ENCODE measurements around the gene RAD51B. TPM values are rescaled to one million over a fixed set of nuclear protein-coding genes. Genes with fewer than 3 reads are reported as not detected.
A peak's percentile ranks its signal among the peaks of the same experiment; 100 is the strongest.

The RAD51B gene
- total and polyA plus RNA-seq, 4 experiments from 2014 or later = 22.0 to 35.7 (median 31.4) TPM

DNA sequence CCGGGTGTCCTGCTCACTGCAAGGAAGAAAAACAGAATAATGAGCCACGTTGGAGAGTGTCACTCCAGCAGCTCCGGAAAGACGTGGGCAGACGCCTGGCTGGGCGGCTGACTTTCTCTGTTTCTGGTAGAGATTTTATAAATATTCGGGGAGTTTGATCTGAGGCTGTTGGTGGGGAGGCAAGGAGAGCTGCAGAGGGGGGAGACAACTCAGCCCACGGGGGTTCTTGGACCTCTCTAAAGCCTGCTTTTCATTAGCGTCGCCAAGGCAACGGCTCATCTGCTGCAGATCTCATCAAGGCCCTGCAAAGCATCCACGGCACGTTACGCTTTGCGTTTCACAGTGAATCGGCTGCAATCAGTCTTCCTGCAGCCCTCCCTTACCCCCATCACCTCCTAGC is 766.1 kb downstream of the RAD51B start:
- H3K4me3 Mint-ChIP-seq = no peak overlapping the region
- no peak for DNase-seq
- CTCF ChIA-PET (ENCODE audit: partially characterized antibody) = no interaction called here

DNA sequence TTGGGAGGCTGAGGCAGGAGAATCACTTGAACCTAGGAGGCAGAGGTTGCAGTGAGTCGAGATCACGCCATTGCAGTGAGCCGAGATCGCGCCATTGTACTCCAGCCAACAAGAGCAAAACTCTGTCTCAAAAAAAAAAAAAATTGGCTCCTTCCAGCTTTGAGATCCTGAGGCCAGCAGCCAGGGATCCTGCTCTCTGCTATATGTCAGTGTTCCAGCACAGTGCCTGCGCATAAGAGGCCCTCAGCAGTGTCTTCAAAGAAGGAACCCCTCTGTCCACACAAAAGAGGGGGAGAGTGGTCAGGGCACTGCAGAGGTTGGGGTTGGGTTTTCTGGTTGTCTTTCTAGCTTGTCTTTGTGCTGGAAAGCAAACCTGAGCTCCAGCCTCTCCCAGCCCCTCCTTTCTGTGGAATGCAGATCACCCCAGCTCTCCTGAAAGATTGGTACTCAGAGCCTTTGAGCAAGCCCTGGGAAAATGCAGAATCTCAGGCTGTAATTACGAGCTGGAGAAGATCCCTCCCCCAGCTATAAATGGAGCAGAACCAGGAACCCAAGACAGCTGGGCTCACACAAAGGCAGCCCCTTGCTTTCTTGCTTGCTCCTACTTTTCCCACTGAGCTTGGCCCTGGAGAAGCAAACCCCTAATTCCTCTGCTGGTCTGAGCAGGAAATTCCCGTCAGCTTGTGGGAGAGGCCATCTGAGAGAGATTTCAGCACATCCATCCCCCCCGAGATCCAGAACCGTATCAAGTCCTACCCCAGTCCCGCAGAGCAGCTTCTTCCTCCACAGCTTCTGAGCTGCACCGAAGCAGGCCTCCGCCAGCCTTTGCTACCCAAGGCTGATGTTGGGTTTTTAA is 767.5 kb downstream of the RAD51B start:
- no peaks in the 10 kb centered on the region for H3K4me1 ChIP-seq (ENCODE audit: insufficient read depth, low read length)
- Mint-ChIP-seq H3K4me3 (no peak overlapping the region), H3K4me1 (peaks cover 0 to 2% (median 0%) of the 10 kb centered on the region in 4 donors), H3K36me3 (no peaks in the 10 kb centered on the region), H3K27ac (no peak overlapping the region), H3K27me3 (no peaks in the 10 kb centered on the region), H3K9me3 (peaks cover 0 to 1% (median 0%) of the 10 kb centered on the region in 8 donors)
- no peaks in the 10 kb centered on the region for H3K27me3 ChIP-seq (ENCODE audit: insufficient read depth, low read length)
- H3K36me3 ChIP-seq (ENCODE audit: insufficient read depth, low read length) = no peaks in the 10 kb centered on the region
- CTCF ChIA-PET (ENCODE audit: partially characterized antibody) = interaction anchor here (0.6 to 1.7 kb wide), 3 partner anchors 9 to 257 kb away, joined by 3 to 6 read pairs (median 3); no protein-coding TSS in a partner anchor
- POLR2A ChIA-PET (ENCODE audit: partially characterized antibody) = interaction anchor here (1.1 kb wide), 1 partner anchor 8 kb away, joined by 3 read pairs; no protein-coding TSS in a partner anchor
- H3K27ac ChIP-seq (ENCODE audit: low read depth, low read length) = no peak overlapping the region
- intact Hi-C loops (cut with micrococcal nuclease) = no loop called here
- DNase-seq = no peak
- H3K9me3 ChIP-seq (ENCODE audit: control insufficient read depth in 1 of 2, low read length in 2 of 2) = no peaks in the 10 kb centered on the region
- no peak overlapping the region for H3K4me3 ChIP-seq (ENCODE audit: low read length in 2 of 2)

More for the DNA sequence above, 766.1 kb downstream of the RAD51B start:
- Histone ChIP-seq H3K27ac (ENCODE audit: low read depth, low read length) (no peak overlapping the region), H3K9me3 (ENCODE audit: control insufficient read depth in 1 of 2, low read length in 2 of 2) (no peaks in the 10 kb centered on the region), H3K36me3 (ENCODE audit: insufficient read depth, low read length) (no peaks in the 10 kb centered on the region), H3K27me3 (ENCODE audit: insufficient read depth, low read length) (no peaks in the 10 kb centered on the region), H3K4me1 (ENCODE audit: insufficient read depth, low read length) (no peaks in the 10 kb centered on the region), H3K4me3 (ENCODE audit: low read length in 2 of 2) (no peak overlapping the region)
- H3K36me3 Mint-ChIP-seq = no peaks in the 10 kb centered on the region
- POLR2A ChIA-PET (ENCODE audit: partially characterized antibody) = no interaction called here
- no peak overlapping the region for H3K27ac Mint-ChIP-seq
- no peaks in the 10 kb centered on the region for H3K27me3 Mint-ChIP-seq
- intact Hi-C loops (cut with micrococcal nuclease) = no loop called here
- H3K9me3 Mint-ChIP-seq = peaks cover 0 to 2% (median 0%) of the 10 kb centered on the region in 8 donors
- peaks cover 0 to 2% (median 0%) of the 10 kb centered on the region in 4 donors for H3K4me1 Mint-ChIP-seq

DNA sequence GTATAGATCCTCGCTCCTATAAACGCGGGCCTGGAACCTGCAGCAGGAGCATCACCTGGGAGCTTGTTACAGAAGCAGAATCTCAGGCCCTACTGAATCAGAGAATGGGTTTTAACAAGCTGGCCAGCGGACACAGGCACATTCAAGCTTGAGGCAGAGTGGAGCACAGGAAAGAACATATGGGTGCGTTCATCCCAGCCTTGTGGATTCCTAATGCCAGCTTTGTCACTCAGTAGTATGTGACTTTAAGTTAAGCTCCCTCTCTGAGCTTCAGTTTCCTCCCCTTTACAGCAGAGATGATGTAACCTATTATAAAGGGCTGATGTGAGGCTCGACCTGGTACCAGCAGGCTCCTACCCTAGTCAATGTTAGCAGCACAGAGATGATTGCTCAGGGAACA is 768.4 kb downstream of the RAD51B start:
- Mint-ChIP-seq H3K36me3 (no peaks in the 10 kb centered on the region), H3K27ac (no peak overlapping the region), H3K9me3 (peaks cover 0 to 1% (median 0%) of the 10 kb centered on the region in 8 donors), H3K4me1 (peaks cover 0 to 2% (median under 1%) of the 10 kb centered on the region in 4 donors), H3K4me3 (no peak overlapping the region), H3K27me3 (no peaks in the 10 kb centered on the region)
- DNase-seq = no peak
- POLR2A ChIA-PET (ENCODE audit: partially characterized antibody) = interaction anchor here (1.1 kb wide), 1 partner anchor 9 kb away, joined by 3 read pairs; no protein-coding TSS in a partner anchor
- no peaks in the 10 kb centered on the region for H3K36me3 ChIP-seq (ENCODE audit: insufficient read depth, low read length)
- intact Hi-C loops (cut with micrococcal nuclease) = no loop called here
- CTCF ChIA-PET (ENCODE audit: partially characterized antibody) = interaction anchor here (0.6 to 1.7 kb wide), 3 partner anchors 9 to 256 kb away, joined by 3 to 6 read pairs (median 3); no protein-coding TSS in a partner anchor
- no peaks in the 10 kb centered on the region for H3K4me1 ChIP-seq (ENCODE audit: insufficient read depth, low read length)
- no peaks in the 10 kb centered on the region for H3K27me3 ChIP-seq (ENCODE audit: insufficient read depth, low read length)
- no peaks in the 10 kb centered on the region for H3K9me3 ChIP-seq (ENCODE audit: control insufficient read depth in 1 of 2, low read length in 2 of 2)
- no peak overlapping the region for H3K4me3 ChIP-seq (ENCODE audit: low read length in 2 of 2)
- H3K27ac ChIP-seq (ENCODE audit: low read depth, low read length) = no peak overlapping the region

DNA sequence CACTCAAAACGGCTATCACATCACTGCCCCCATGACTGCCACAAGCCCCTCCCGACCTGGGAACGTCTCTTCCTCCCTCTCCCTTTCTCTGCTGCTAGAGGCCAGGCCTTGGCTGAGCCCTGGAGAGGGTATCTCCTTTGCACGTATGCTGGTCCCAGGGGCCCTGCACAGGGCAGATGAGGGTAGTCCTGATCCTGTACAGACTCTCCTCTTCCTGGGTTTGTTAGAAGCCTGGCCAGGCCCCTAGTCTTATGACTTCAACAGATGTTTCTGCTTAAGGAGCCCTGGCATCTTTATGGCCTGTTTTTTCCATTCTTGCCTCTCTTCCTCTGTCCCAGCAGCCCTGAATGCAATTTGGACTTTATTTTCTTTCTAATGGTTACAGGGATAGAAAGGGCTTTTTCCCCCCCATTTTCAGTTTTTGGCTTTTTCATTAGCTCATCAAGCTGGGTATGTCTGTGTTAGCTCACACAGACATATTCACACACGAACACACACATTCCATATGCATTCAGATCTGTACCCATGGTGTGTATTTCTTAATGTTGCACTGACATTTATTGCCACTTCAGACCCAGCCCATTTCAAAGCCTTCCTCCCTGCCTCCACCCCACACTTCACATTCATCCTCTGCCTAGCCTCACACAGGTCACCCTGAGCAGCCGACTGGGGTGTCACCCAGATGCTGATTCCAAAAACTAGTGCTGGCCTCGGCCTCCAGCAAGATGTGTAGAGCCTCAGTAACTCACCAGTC is 770.0 kb downstream of the RAD51B start:
- POLR2A ChIA-PET (ENCODE audit: partially characterized antibody) = no interaction called here
- H3K36me3 Mint-ChIP-seq = no peaks in the 10 kb centered on the region

DNA sequence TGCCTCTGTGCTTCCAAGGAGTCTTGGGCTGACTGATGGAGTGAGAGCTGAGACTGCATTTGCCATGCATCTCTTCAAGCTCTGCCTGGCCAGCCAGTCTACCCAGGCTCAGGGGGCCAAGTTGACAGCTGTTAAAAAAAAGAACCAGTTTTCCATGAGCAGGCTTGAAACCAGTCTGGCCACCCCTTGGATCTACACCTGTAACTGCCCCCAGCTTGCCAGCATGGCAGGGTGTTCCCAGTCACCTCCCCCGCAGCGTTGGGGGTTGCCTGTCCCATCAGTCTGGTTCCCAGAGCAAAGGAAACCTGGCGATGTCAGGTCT is 770.6 kb downstream of the RAD51B start:
- H3K27me3 Mint-ChIP-seq = no peaks in the 10 kb centered on the region

More for the DNA sequence above, 770.0 kb downstream of the RAD51B start:
- Mint-ChIP-seq H3K9me3 (peaks cover 0 to 3% (median 0%) of the 10 kb centered on the region in 8 donors), H3K27me3 (no peaks in the 10 kb centered on the region), H3K27ac (peak overlapping the region in 1 of 7 donors; percentile 38), H3K4me3 (no peak overlapping the region), H3K4me1 (peaks cover 5 to 10% (median 6%) of the 10 kb centered on the region in 4 donors)
- Histone ChIP-seq H3K27ac (ENCODE audit: low read depth, low read length) (no peak overlapping the region), H3K4me3 (ENCODE audit: low read length in 2 of 2) (no peak overlapping the region), H3K27me3 (ENCODE audit: insufficient read depth, low read length) (no peaks in the 10 kb centered on the region), H3K9me3 (ENCODE audit: control insufficient read depth in 1 of 2, low read length in 2 of 2) (no peaks in the 10 kb centered on the region), H3K36me3 (ENCODE audit: insufficient read depth, low read length) (no peaks in the 10 kb centered on the region), H3K4me1 (ENCODE audit: insufficient read depth, low read length) (peaks cover 6% of the 10 kb centered on the region)
- no peak for DNase-seq
- CTCF ChIA-PET (ENCODE audit: partially characterized antibody) = no interaction called here
- intact Hi-C loops (cut with micrococcal nuclease) = no loop called here

DNA sequence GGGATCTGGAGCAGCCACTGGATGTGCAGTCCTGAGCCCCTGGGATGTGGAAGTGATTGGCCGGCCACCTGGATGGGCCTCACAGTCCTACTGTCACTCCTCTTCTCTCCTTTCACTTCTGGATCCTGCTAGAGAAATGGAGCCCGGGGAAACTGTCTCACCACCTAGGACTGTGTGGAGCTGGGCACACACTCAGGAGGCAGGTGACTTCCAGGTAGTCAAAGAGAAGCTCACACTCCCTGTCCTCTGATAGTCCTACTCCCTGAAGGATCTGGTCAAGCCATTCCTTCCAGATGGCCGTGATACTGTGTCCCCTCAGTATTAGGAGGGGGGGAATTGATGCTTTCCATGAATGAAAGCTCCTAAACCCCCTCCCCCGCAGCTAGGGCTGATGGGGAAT is 772.2 kb downstream of the RAD51B start:
- Histone ChIP-seq H3K4me3 (ENCODE audit: low read length in 2 of 2) (no peak overlapping the region), H3K27me3 (ENCODE audit: insufficient read depth, low read length) (no peaks in the 10 kb centered on the region), H3K9me3 (ENCODE audit: control insufficient read depth in 1 of 2, low read length in 2 of 2) (no peaks in the 10 kb centered on the region), H3K4me1 (ENCODE audit: insufficient read depth, low read length) (peaks cover 7% of the 10 kb centered on the region), H3K27ac (ENCODE audit: low read depth, low read length) (no peak overlapping the region), H3K36me3 (ENCODE audit: insufficient read depth, low read length) (no peaks in the 10 kb centered on the region)
- Mint-ChIP-seq H3K9me3 (peaks cover 0 to 3% (median 0%) of the 10 kb centered on the region in 8 donors), H3K4me1 (peaks cover 5 to 10% (median 6%) of the 10 kb centered on the region in 4 donors), H3K4me3 (no peak overlapping the region), H3K36me3 (no peaks in the 10 kb centered on the region), H3K27me3 (no peaks in the 10 kb centered on the region), H3K27ac (peak overlapping the region in 1 of 7 donors; percentile 43)
- CTCF ChIA-PET (ENCODE audit: partially characterized antibody) = no interaction called here
- no peak for DNase-seq
- POLR2A ChIA-PET (ENCODE audit: partially characterized antibody) = no interaction called here
- intact Hi-C loops (cut with micrococcal nuclease) = no loop called here

More for the DNA sequence above, 770.6 kb downstream of the RAD51B start:
- H3K9me3 Mint-ChIP-seq = peaks cover 0 to 3% (median 0%) of the 10 kb centered on the region in 8 donors
- no peak for DNase-seq
- H3K36me3 Mint-ChIP-seq = no peaks in the 10 kb centered on the region
- Histone ChIP-seq H3K36me3 (ENCODE audit: insufficient read depth, low read length) (no peaks in the 10 kb centered on the region), H3K27me3 (ENCODE audit: insufficient read depth, low read length) (no peaks in the 10 kb centered on the region), H3K9me3 (ENCODE audit: control insufficient read depth in 1 of 2, low read length in 2 of 2) (no peaks in the 10 kb centered on the region), H3K4me3 (ENCODE audit: low read length in 2 of 2) (no peak overlapping the region), H3K4me1 (ENCODE audit: insufficient read depth, low read length) (peaks cover 7% of the 10 kb centered on the region), H3K27ac (ENCODE audit: low read depth, low read length) (no peak overlapping the region)
- intact Hi-C loops (cut with micrococcal nuclease) = no loop called here
- CTCF ChIA-PET (ENCODE audit: partially characterized antibody) = no interaction called here
- POLR2A ChIA-PET (ENCODE audit: partially characterized antibody) = no interaction called here
- H3K27ac Mint-ChIP-seq = no peak overlapping the region
- H3K4me3 Mint-ChIP-seq = no peak overlapping the region
- H3K4me1 Mint-ChIP-seq = peaks cover 5 to 10% (median 6%) of the 10 kb centered on the region in 4 donors

DNA sequence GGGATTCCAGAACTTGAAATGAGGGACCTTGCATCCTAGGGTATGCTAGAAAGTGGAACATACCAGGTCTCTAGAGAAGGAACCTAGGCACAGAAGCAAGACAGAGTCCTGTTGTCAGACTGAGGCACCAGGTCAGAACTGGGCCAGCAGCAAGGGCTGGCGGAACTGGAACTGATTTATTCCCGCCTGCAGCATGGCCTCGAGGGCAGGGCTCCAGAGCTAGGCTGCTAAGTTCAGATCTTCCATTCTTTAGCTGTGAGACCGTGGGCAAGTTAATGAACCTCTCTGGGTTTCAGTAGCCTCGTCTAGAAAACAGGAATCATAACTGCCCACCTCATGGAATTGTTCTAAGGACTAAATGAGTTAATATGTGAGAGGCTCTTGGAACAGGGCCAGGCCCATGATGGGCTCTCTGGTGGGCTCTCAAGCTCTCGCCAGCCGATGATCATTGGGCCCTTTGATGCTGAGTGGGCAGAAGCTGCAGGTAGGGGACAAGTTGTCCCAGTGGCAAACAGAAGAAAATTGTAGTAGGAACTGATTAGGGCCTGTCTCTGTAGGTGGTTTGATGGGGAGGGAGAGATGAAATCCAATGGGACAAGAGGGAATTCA is 773.5 kb downstream of the RAD51B start:
- H3K27ac Mint-ChIP-seq = peak overlapping the region in 3 of 7 donors; percentile 8 to 41 (median 16)
- peaks cover 0 to 3% (median 0%) of the 10 kb centered on the region in 8 donors for H3K9me3 Mint-ChIP-seq
- H3K4me1 Mint-ChIP-seq = peaks cover 5 to 10% (median 6%) of the 10 kb centered on the region in 4 donors
- Histone ChIP-seq H3K27me3 (ENCODE audit: insufficient read depth, low read length) (no peaks in the 10 kb centered on the region), H3K4me1 (ENCODE audit: insufficient read depth, low read length) (peaks cover 7% of the 10 kb centered on the region), H3K27ac (ENCODE audit: low read depth, low read length) (no peak overlapping the region), H3K9me3 (ENCODE audit: control insufficient read depth in 1 of 2, low read length in 2 of 2) (no peaks in the 10 kb centered on the region), H3K4me3 (ENCODE audit: low read length in 2 of 2) (no peak overlapping the region), H3K36me3 (ENCODE audit: insufficient read depth, low read length) (no peaks in the 10 kb centered on the region)
- no peak overlapping the region for H3K4me3 Mint-ChIP-seq
- POLR2A ChIA-PET (ENCODE audit: partially characterized antibody) = no interaction called here
- no peaks in the 10 kb centered on the region for H3K36me3 Mint-ChIP-seq
- H3K27me3 Mint-ChIP-seq = no peaks in the 10 kb centered on the region
- CTCF ChIA-PET (ENCODE audit: partially characterized antibody) = no interaction called here
- intact Hi-C loops (cut with micrococcal nuclease) = no loop called here
- DNase-seq = no peak

All from CD4-positive, alpha-beta memory T cell (primary cell).